GM21447 (cell line): ENCODE results near the gene C2CD3.
"Not testable (repeated sequence)": the region's sequence is repeated elsewhere in the genome, so short reads cannot be mapped to it uniquely, and the experiment has no call there.

Source experiments
- ATAC-seq: cut with Tn5 transposase; IDR thresholded peaks from one replicate; pipeline ENCODE4 v1.9.1; 2021; ENCODE audit not compliant: unreplicated experiment

Gene C2CD3

DNA sequence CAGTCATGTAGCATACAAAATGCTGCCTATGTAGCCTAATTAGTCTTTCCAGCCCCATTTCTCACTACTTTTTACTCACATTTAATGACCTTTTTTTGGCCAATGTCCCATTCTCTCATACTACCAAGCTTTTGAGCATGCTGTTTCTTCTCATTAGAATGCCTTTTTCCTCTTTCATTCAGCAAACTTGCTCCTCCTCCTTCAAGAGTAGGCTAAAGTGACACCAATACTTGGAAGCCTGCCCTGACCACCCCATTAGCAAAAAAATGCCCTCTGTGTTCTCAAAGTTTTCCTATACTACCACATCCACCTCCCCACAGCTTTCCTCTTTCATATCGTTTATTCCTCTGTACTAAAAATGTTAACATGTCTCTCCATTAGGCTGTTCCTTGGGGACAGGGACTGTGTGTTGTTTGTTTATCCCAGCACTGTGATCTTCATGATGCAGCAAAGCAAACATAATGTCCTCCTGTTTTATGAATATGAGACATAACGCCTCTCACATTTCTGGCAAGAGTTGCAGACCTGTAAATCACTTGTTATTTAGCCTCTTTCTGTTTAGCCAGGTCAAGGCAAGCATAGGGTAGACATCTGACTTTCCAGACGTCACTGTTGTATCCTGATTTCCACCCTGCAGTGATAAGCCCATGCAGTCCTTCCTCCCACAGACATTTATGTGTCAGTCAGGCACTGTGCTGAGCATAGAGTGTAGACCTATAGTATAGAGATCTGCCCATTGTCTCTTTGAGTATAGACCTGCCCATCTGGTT, 99.9 kb downstream of the C2CD3 start:
- ATAC-seq: no peak

- no peak for ATAC-seq
Observed at GRCh38 chr11:74069146-74070046, 101.4 kb downstream of the C2CD3 start.

DNA sequence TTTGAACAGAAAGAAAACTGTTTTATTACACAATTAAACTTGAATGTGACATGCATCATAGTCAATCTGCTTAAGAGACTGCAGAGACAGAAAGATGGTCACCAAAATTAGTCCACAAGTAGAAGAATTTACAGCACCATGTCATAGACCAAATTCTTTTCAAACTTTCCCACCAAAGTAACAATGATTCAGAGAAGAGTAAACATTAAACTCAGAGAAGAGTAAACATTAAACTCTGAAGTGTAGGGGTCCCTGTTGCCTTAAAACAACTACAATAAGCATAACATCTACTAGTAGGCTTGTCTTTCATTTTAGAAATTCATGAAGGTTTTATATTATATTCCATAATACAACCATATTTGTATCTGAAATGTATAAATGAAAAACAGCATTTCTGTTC, 104.1 kb downstream of the C2CD3 start:
- not testable (repeated sequence) for ATAC-seq

GRCh38 chr11:74065534-74065933, 105.3 kb downstream of the C2CD3 start:
- ATAC-seq: not testable (repeated sequence)

GRCh38 chr11:74063628-74064027, 107.2 kb downstream of the C2CD3 start:
- not testable (repeated sequence) for ATAC-seq

- not testable (repeated sequence) for ATAC-seq
Observed at GRCh38 chr11:74061599-74061998, 109.2 kb downstream of the C2CD3 start.

- ATAC-seq: no peak
Observed at GRCh38 chr11:74057249-74058151, 113.3 kb downstream of the C2CD3 start.

- ATAC-seq: no peak
Observed at GRCh38 chr11:74055938-74056337, 114.9 kb downstream of the C2CD3 start.

DNA sequence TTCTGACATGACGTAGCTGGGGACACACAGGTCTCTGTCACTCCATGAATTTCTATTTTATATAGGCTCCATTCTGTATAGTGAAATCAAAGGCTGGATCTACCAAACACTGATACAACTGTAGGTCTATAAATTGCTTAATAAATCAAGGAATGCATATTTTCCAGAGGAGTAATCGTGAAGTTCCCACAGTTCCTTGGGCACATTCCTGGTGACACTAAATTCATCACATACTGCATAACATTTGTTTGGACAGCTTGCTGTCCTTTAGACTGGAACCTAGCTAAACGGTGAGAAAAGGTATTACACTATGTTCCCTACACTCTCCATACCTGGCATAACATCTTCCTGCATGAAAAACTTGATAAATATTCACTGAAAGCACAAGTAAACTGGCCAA, 120.3 kb downstream of the C2CD3 start:
- no peak for ATAC-seq

GRCh38 chr11:74048993-74049392, 121.8 kb downstream of the C2CD3 start:
- ATAC-seq: no peak

- ATAC-seq: no peak
Observed at GRCh38 chr11:74044538-74044937, 126.3 kb downstream of the C2CD3 start.

GRCh38 chr11:74043450-74043849, 127.4 kb downstream of the C2CD3 start:
- no peak for ATAC-seq

- ATAC-seq: no peak
Observed at GRCh38 chr11:74037309-74037708, 133.5 kb downstream of the C2CD3 start.

DNA sequence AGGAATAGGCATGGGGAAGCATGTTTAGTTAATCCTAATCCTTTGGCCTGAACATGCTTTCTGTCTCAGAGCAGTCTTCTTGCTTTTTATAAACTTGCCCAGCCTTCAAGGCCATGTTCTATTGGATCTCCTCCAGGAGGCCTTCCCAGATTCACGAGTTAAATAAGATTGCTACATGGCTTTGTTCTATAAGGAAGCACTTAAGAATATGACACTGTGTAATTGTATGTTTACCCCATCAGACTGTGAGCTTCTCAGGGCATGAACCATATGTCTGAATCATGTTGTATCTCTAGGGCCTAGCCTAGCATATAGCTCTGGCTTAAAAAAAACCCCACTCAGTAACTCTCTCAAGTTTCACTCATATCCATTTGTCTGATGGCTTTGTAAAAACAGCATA, 135.5 kb downstream of the C2CD3 start:
- no peak for ATAC-seq

DNA sequence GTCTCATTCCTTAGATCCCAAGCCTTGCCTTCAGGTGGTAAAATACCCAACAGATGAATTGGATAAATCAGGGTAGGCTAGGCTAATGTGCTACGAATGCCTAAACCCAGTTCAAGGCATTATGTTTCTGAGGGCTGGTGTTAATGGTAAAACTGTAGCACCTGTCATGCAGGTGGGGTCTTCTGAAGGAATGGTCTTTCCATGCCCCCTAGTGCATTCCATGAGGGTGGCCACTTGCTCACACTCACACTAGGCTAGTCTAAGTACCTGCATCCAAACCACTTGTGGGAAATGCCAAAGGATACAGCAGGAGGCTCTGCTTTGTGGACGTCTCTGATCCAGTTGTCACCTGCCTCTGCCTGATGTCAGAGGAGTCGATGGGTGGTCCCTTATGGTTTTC, 137.8 kb downstream of the C2CD3 start:
- no peak for ATAC-seq

DNA sequence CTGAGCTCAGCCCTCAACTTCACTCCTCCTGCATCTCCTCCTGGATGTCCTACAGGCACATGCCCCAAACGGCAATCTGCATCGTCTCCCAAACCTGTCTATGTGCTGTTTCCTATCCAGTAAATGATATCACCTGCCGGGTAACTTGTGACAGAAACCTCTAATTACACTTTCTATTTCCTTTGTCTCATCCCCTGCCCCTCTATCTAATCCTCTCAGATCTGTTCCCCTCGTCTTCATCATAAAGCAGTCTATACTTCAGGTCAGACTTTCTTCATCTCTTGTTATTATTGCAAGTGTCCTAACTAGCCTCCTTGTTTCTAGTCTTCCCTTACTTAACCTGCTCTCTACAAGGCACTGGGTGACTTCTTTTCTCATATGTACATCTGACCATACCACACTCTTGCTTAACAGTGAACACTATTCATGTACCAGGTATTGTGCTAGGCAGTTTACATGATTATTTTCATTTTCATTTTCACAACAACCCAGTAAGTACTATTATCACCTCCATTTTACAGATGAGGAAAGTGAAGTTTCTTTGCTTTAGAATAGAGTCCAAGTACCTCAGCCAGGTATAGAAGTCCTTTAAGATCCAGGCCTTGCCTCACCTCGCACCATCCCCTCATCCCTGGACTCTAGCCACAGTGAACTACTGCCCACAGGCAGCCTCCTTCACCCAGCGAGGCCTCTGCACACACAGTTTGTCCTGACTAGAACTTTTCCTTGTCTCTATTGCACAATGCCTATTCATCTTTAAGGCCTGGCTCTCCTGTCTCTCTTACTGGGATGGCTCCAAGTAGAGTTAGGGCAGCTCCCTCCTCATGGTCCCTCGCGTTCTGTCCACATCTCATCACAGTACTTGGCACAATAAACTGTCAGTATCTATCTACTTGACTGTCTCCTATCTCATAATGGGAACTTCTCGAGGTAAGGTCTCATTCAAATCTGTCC, 139.8 kb downstream of the C2CD3 start:
- ATAC-seq: no peak

- no peak for ATAC-seq
Observed at GRCh38 chr11:74025467-74026166, 145.2 kb downstream of the C2CD3 start.

- no peak for ATAC-seq
Observed at GRCh38 chr11:74024261-74025029, 146.4 kb downstream of the C2CD3 start.

- no peak for ATAC-seq
Observed at GRCh38 chr11:74023276-74023675, 147.5 kb downstream of the C2CD3 start.
